AG08395 (cell line): ENCODE results near the gene ATP8B4.

Source experiments
- DNase-seq: peaks from one replicate; pipeline ENCODE4 v3.0.0; 2012; ENCODE audit warnings: mixed read lengths, low spot score

The ATP8B4 gene

GRCh38 chr15:49898097-49898496 lies 220.9 kb downstream of the ATP8B4 start:
- no peak for DNase-seq

GRCh38 chr15:49895347-49896223 lies 223.4 kb downstream of the ATP8B4 start:
- DNase-seq, result no peak

DNA sequence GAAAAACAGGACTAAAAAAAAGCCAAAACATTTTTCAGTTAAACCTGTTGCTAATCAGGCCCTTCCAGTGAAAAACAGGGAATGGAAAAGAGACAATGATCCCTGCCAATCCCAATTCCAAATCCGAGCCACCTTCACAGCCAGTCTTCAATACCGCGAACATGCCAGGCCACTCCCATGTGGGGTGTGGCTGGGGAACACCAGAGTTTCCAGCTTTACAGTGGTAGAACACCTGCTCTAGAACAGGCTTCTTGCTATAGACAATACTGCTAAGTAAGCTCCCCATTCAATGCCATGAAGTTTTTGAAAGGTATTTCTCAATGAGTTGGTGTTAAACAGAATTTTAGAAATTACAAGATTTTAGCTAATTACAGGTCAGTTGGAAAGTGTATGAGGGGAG lies 228.3 kb downstream of the ATP8B4 start:
- no peak for DNase-seq

- no peak for DNase-seq
These were observed 229.5 kb downstream of the ATP8B4 start for GRCh38 chr15:49889536-49889935.

DNA sequence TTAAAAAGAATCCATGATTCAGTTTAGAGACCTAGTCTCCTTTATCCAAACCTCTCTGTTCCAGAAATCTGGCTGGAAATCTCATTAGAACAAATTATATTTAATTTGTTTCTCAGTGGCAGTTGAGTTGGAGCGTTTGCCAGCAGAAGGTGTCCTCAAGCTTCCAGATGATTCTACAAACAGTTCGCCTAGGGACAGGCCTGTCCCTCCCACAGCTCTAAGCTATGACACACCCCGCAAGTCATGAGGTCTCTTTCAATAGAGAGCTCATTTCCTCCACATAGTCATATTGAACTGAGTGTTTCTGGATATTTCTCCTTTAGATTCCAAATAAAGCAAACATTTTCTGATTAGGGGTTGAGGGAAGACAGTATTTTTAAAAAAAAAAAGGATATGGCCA lies 230.3 kb downstream of the ATP8B4 start:
- DNase-seq, result no peak

GRCh38 chr15:49888323-49888693 lies 230.7 kb downstream of the ATP8B4 start:
- no peak for DNase-seq

GRCh38 chr15:49887659-49888322 lies 231.2 kb downstream of the ATP8B4 start:
- DNase-seq, result no peak

DNA sequence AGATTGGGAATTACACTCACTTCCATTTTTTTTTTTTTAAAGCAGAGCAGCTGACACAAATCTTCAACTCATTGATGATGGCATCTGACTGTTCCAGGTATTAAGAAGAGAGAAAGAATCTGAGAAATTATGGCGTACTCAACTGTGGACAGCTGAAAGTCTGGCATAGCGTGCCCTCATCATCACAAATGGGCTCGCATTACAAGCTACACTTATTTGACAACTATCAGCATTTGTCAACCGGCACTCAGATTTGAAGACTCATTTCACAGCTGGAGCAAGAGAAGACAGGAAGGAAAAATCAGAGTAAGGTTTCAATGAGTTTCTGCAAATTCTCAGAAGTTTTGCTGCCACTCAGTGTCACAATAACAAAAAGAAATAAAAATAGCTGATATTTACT lies 235.9 kb downstream of the ATP8B4 start:
- no peak for DNase-seq

- DNase-seq, result no peak
These were observed 237.2 kb downstream of the ATP8B4 start for GRCh38 chr15:49881866-49882265.

DNA sequence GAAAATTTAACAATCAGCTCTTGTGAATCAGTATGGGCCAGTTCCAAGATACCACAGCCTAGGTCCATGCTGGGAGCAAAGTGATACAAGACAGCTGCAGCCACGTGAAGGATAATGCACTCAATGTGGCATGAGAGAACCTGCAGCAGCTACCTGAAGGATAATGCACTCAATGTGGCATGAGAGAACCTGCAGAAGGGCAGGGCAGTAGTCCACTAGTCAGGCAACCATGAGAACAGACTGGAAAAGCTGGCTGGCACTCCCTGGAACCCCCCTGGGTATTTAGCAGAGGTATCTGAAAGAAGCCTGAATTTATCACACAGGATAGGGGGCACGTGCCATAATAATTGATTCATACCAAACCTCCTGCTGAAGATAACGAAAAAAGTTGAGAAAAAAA lies 237.6 kb downstream of the ATP8B4 start:
- no peak for DNase-seq

GRCh38 chr15:49877873-49878521 lies 241.0 kb downstream of the ATP8B4 start:
- DNase-seq, result peak; percentile 64

GRCh38 chr15:49877117-49877872 lies 241.7 kb downstream of the ATP8B4 start:
- peak; percentile 30 for DNase-seq

- DNase-seq, result no peak
These were observed 242.5 kb downstream of the ATP8B4 start for GRCh38 chr15:49876401-49877038.

GRCh38 chr15:49875392-49875791 lies 243.6 kb downstream of the ATP8B4 start:
- no peak for DNase-seq

GRCh38 chr15:49870472-49870871 lies 248.6 kb downstream of the ATP8B4 start:
- no peak for DNase-seq

GRCh38 chr15:49868348-49868747 lies 250.7 kb downstream of the ATP8B4 start:
- no peak for DNase-seq

GRCh38 chr15:49865925-49866757 lies 252.9 kb downstream of the ATP8B4 start:
- no peak for DNase-seq

DNA sequence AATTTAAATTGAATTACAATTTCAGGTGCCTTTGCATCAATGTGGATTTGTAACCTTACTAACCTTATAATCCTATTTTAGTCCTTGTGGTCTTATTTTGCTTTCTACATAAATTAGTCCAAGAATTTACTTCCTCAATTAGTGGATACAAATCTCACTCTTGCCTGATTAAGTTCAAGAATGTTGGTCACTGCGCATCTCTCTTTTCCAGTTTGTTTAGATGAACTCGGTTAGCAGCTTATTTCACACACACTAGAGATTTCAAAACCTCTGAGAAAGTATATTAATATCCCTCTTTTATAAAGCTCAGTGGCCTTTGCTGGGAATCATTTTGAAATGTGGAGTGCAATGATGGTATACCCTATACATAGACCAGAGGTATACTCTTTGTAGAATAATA lies 254.8 kb downstream of the ATP8B4 start:
- no peak for DNase-seq

DNA sequence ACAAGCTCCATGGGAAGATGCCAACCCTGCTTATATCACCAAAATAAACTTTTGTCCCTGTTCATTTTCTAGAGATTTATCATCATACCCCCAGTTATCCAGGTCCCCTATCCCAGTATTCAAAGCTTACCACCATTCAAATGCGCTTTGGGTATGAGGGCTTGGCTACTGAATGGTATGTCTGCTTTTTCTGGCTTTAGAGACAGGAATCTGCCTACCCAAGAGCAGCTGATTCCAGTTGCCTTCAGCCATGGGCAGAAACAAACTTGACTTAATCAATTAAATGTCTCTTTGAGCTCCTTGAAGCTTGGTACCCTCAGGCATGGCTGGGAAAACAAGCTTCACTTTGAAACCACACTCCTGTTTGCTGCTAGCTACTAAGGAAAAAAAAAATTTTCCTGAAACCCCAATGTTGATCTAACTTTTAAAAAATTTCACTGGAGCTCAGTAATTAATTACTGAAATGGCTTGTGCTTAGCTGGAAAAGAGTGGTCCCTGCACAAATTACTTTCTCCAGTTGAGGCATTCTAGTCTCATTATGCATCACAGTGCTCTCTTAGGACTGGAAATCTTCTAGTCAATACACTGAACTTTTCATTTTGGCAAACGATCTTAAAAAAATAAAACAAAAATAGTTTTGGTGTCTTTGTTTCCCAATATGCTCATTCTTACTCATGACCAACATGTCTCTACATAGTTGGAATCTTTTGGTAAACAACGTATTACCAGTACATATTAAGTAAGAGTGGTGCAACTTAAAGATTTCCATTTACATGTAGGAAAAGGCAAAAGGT lies 255.4 kb downstream of the ATP8B4 start:
- DNase-seq, result peak; percentile 69

DNA sequence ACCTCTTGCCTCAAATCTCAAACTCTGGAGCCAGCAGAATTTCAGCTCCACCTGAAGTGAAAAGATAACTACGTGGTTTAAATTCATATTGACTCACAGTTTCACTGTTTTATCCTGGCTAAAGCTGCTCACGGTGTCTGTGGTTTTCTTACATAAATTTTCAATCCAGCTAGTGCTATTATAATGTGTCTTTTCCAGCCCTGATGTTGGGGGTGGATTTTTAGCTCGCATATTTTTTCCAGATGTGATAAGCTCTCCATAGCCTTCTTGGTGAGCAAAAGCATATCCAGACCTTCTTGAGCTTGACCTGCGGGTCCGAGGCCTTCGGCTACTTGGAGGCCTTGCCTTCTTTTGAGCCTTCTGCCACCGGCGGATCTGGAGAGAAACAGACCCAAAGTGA lies 258.9 kb downstream of the ATP8B4 start:
- peak; percentile 64 for DNase-seq
